CD4-positive, alpha-beta T cell treated with Interleukin-15 for 4 hours (primary cell): ENCODE measurements around the gene PCDHB11.
"Not testable (repeated sequence)": the region's sequence is repeated elsewhere in the genome, so short reads cannot be mapped to it uniquely, and the experiment has no call there.

ENCODE experiments used
- DNase-seq: peaks from one replicate; pipeline ENCODE4 v3.0.0-alpha.2; 2020; ENCODE audit warnings: low spot score

PCDHB11 gene

DNA sequence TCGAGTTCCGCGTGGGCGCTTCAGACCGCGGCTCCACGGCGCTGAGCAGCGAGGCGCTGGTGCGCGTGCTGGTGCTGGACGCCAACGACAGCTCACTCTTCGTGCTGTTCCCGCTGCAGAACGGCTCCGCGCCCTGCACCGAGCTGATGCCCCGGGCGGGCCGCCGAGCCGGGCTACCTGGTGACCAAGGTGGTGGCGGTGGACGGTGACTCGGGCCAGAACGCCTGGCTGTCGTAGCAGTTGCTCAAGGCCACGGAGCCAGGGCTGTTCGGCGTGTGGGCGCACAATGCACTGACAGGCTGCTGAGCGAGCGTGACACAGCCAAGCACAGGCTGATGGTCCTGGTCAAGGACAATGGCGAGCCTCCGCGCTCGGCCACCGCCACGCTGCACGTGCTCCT is 42.1 kb downstream of the PCDHB11 start:
- DNase-seq: no peak

DNA sequence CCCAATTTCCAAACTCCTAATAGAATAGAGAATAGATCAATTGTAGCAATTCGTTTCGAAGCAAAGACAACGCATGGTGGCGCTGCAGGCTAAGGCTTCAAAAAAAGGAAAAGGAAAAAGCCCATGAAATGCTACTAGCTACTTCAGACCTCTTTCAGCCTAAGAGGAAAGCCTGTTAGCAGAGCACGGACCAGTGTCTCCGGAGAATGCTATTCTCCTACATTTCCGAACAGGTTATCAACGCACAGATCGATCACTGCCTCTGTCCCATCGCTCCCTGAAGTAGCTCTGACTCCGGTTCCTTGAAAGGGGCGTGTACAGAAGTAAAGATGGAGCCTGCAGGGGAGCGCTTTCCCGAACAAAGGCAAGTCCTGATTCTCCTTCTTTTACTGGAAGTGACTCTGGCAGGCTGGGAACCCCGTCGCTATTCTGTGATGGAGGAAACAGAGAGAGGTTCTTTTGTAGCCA is 45.9 kb downstream of the PCDHB11 start, which contains the start of gene PCDHB15:
Gene PCDHB15 (plus strand): TSS at position 146 of the 468 bp plus-strand sequence. CDS start 184 bp downstream, at position 330.
- DNase-seq: no peak

DNA sequence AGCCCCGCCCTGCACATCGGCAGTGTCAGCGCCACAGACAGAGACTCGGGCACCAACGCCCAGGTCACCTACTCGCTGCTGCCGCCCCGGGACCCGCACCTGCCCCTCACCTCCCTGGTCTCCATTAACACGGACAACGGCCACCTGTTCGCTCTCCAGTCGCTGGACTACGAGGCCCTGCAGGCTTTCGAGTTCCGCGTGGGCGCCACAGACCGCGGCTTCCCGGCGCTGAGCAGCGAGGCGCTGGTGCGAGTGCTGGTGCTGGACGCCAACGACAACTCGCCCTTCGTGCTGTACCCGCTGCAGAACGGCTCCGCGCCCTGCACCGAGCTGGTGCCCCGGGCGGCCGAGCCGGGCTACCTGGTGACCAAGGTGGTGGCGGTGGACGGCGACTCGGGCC is 47.5 kb downstream of the PCDHB11 start:
- DNase-seq: not testable (repeated sequence)

DNA sequence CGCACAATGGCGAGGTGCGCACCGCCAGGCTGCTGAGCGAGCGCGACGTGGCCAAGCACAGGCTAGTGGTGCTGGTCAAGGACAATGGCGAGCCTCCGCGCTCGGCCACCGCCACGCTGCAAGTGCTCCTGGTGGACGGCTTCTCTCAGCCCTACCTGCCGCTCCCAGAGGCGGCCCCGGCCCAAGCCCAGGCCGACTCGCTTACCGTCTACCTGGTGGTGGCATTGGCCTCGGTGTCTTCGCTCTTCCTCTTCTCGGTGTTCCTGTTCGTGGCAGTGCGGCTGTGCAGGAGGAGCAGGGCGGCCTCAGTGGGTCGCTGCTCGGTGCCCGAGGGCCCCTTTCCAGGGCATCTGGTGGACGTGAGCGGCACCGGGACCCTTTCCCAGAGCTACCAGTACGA is 48.0 kb downstream of the PCDHB11 start:
- not testable (repeated sequence) for DNase-seq

DNA sequence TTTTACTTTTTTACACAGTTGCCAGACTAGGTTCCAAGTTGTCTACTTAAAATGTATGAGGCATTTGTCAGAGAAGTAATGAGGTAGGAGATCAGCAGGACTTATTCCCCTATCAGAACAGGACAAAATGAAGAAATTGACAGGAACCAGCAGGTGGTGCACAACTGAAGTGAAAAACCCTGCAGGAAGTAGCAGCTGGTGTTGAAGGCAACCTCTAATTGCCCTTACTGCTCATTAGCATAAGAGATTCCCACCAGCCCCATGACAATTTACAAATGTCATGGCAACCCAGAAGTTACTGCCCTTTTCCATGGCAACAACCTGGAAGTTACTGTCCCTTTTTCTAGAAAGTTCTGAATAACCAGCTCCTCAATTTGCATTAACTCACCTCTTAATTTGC is 51.1 kb downstream of the PCDHB11 start:
- DNase-seq: no peak
